Stimulated activated CD4-positive, alpha-beta T cell treated with anti-CD3 and anti-CD28 coated beads, TNF-alpha, amount 100 ng/mL, for 48 hours (primary cell): ENCODE data around the gene BAHD1.

Experiments
- DNase-seq, 3 donors: peaks; one replicate each; pipeline ENCODE4 v3.0.0-alpha.2; 2020; ENCODE audit warnings: low read depth in 3 of 3

The BAHD1 gene

DNA sequence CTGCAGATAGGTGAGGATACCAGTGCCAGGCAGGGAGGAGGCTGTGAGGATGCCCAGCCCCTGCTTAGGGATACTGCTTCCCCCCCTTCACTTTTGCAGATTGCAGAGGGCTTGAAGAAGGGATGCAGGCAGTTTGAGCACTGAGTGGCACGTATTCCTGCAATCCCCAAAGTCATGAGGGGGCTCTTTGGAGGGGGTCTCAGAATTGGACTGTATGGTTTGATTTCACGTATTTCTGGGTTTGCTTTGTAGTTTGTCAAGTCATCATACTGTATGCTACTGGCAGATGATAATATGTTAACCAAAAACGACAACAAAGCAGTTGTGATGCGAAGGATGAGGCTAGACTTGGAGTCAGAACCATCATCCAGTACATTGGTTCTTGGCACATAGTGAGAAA, 58.1 kb downstream of the BAHD1 start:
- DNase-seq: no peak

DNA sequence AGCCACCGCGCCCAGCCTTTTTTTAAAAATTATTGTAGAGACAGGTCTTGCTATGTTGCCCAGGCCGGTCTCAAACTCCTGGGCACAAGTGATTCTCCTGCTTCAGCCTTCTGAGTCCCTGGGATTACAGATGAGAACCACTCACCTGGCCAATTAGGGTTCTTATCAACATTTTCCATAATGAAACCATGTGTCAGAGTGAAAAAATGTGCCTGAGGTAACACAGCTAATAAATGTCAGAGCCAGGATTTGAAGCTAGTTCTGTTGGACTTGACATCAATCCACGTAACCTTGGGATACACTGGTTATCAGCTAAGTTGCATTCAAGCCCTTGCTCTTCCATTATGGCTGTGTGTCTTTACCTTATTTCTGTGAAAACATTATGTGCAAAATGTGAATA, 59.2 kb downstream of the BAHD1 start:
- no peak for DNase-seq

DNA sequence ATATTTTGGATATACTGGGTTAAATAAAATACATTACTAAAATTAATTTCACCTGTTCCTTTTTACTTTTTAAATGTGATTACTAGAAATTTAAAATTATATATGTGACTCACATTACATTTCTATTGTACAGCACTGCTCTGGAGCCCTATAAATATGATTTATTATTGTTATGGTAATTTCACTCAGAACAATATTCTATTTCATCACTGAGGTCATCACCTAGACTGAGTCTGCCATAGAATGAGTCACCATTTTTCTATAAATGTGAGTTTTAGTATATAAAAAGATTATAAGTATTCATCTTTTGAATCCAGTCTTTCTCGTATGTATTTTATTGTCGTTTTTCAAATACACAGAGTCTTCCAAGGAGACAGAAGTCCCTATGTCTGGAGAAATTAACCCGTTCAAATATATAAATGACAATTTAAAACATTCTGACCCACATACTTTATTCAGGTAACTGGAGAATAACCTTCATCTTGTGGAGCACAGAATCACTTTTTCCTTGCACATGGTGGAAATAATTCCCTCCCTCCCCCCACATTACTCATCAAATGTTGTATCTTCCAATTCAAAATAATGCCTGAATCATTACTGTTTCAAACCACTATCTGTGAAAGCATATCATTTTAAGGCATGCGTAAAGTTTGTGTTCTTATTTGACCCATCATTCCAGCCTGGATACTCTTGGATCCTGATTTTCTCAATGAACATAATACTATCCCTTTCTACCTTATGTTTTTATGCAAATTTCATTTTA, 60.0 kb downstream of the BAHD1 start:
- DNase-seq: no peak

DNA sequence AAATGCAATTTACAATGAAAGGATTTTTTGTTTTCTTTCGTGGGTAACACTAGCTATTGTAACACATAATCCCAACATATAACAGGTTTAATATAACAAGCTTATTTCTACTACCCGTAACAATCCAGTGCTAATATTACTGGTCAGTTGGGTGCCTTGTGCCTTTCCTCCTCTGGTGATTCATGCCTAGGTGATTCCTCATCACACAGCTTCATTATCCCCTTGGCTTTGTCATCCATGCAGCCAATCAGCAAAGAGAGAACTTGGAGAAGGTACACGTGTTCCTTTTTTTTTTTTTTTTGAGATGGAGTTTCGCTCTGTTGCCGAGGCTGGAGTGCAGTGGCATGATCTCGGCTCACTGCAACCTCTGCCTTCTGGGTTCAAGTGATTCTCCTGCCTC, 60.7 kb downstream of the BAHD1 start:
- DNase-seq: no peak

DNA sequence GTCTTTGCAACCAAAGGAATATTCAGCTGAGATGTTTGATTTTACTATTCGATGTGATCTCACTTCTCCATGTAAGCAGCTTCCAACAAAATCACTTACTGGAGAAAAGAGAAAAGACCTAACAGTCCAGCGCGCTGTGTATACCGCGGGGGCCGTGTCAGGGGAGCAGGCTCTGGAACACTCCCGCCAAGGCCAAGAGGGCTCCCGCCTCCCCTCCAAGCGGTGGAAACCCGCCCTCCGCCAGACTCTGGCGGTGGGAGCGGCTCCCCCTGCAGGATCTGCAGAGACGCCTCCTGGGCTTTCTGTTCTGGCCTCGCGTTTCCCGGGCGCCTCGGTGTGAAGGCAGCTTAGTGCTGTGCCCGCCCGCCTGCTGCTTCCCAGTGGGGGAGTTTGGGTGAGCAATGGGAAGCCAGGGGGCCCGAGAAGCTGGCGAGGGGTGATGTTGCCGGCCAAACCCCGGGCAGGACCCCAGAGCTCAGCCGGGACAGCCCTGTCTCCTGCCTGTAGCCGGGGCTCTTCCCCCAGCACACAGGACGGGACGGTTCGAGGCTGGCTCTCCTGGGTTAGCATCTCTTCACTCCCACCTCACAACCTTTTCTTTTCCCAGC, 66.3 kb downstream of the BAHD1 start:
- peak; percentile 30 to 56 (median 47) for DNase-seq

DNA sequence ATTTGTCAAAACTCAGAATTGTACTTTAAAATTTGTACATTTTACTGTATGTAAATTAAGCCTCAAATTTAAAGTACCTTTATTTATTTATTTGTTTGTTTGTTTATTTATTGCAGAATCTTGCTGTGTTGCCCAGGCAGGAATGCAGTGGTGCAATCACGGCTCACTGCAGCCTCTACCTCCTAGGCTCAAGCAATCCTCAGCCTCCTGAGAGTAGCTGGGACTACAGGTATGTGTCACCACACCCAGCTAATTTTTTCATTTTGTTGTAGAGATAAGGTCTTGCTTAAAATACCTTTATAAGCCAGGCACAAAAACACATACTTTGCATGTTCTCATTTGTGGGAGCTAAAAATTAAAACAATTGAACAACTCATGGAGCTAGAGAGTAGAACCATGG, 67.5 kb downstream of the BAHD1 start:
- DNase-seq: no peak

DNA sequence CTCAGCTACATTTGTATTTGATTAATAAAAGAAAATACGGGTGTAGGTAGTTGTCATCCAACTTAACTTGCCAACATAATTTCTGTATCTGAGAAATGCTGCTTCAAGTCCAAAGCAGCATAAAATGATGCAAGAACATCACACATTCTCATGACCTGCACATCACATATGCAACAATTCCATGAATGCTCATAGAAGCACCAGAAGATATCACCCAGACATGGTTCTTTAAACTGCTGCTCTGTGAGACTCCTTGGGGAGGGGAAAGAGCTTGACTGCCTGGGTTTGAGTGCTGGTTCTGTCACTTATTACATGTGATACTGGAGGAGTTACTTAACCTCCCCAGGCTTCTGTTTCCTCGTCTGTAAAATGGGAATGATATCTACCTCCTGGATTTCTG, 69.4 kb downstream of the BAHD1 start:
- DNase-seq: no peak

DNA sequence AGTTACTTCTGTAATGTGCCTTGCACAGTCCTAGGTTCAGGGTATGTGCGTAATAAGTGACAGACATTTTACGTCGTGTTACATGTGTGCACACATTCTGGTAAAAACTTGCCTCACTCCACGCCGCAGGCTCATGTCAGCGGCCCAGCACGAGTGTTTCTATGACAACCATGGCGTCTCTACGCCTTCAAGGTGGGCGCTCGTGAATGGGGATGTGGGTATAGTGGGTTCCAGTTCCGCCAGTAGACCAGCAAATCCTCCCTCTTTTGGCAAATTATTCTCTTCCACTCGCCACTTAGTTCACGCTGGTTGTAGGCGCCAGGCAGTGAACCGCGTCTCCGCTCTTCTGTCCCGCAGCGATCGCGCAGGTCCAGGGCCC, 70.3 kb downstream of the BAHD1 start:
- no peak for DNase-seq

DNA sequence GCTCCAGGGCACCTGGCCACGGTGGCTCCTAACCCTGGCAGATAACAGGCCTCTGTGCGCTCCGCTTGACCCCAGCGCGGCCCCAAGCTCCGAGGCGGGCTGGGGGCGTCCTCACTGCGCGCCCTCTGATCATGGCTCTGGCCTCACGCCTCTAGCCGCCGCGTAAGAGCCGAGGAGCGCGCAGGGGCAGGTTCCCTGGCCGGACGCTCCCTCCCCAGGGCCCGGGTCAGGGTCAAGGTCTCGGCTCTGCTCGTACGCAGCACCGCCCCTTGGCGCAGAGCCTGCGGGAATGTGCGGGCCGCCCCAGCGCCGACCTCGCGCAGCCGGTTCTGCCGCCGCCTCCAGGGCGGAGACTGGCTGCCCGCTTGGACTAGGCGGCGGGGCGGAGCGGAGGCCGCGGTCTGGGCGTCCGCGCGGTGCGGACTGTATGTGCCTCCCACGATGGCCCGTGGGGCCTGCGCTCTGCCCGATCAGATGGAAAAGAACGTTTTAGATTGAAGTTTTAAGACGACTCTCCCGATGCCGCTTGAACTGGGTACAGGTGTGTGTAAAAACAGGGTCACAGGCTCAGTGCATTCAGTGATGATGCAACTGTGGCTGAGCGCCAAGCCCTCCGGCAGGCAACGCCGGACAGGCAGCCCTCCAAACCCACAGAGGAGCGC, 70.8 kb downstream of the BAHD1 start:
- DNase-seq: no peak

DNA sequence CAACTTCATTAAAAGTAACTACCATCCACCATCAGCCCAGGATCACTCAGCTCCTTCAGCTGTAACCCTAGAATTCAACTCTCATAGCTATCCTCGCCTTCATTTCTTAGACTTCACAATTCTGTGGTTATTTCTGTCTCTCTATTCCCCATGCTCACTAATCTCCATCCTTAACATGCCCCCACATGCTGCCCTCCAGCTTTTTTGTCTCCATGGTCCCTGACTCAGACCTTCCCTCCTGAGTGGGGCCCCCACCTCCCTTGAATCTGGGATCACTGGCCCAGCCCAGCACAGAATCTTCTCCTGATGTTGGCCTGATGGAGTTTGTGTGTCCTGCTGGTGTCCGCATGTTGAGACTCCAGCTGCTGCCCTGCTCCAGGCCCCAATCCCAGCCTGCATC, 71.7 kb downstream of the BAHD1 start:
- DNase-seq: no peak

DNA sequence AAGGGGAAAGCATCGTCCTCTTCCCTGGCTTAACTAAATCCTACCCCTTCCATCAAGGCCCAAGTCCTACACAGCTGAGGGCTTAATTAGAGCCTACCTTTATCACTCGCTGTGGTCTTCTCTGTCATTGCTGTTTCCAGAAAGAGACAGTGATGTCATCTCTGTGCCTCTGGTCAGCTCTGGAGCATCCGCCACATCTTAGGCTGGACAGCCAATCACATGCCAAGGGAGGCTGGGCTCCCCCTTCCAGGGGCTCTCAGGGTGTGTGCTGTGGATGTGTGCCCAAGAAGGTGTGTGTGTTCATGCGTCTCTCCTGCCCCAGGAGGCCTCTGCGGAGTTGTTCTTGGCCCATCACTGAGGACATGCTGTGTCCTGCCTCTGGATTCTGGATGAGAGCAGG, 72.9 kb downstream of the BAHD1 start:
- no peak for DNase-seq

DNA sequence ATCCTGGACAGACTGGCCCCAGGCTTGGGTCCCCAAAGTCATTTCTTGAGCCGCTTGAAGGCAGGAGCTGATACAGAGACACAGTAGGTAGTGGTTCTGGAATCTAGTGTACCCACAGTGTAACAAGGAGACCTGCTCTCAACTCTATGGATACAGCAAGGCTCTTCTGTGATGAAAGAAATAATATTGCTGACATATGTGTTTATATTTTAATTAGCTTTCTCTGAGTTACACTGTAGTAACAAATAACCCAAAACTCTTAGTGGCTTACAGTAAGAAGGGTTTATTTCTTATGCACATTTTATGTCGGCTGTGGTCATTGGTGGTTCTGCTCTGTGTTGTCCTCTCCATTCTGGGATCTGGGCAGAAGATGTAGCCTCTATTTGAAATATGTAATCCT, 75.6 kb downstream of the BAHD1 start:
- no peak for DNase-seq
